H9 (cell line): ENCODE results near the gene OARD1. TPM values are rescaled to one million over a fixed set of nuclear protein-coding genes. Genes with fewer than 3 reads are reported as not detected.
A peak's percentile ranks its signal among the peaks of the same experiment; 100 is the strongest.

Experiments used
- DNase-seq: peaks from one replicate; pipeline ENCODE4 v3.0.0-alpha.2; 2017
- H2AFZ ChIP-seq: one replicate; pipeline ENCODE4 v1.6.1; 2013; ENCODE audit warnings: mild to moderate bottlenecking, low read length, control low read depth, moderate library complexity
- H2AK5ac ChIP-seq: 2 replicates; pipeline ENCODE4 v1.6.1; 2013; ENCODE audit warnings: low read length, control low read depth, mixed read lengths; ENCODE audit not compliant: insufficient read length
- H2BK120ac ChIP-seq: one replicate; pipeline ENCODE4 v1.6.1; 2013; ENCODE audit warnings: low read depth, mild to moderate bottlenecking, low read length, control low read depth, inconsistent platforms; ENCODE audit not compliant: poor library complexity, severe bottlenecking
- H2BK12ac ChIP-seq: 2 replicates; pipeline ENCODE4 v1.6.1; 2013; ENCODE audit warnings: low read length, control low read depth, mixed read lengths, low read depth; ENCODE audit not compliant: insufficient read length
- H2BK15ac ChIP-seq: 2 replicates; pipeline ENCODE4 v1.6.1; 2013; ENCODE audit warnings: low read depth, low read length, control low read depth
- H2BK20ac ChIP-seq: one replicate; pipeline ENCODE4 v1.6.1; 2013; ENCODE audit warnings: low read depth, mild to moderate bottlenecking, low read length, control low read depth, inconsistent platforms; ENCODE audit not compliant: poor library complexity, severe bottlenecking
- H2BK5ac ChIP-seq: 2 replicates; pipeline ENCODE4 v1.6.1; 2013; ENCODE audit warnings: low read length, control low read depth, mixed read lengths; ENCODE audit not compliant: insufficient read length
- H3K14ac ChIP-seq: 2 replicates; pipeline ENCODE4 v1.6.1; 2013; ENCODE audit warnings: low read length, control low read depth; ENCODE audit not compliant: insufficient read depth
- H3K18ac ChIP-seq: 2 replicates; pipeline ENCODE4 v1.6.1; 2013; ENCODE audit warnings: low read depth, mild to moderate bottlenecking, mixed read lengths, low read length, control low read depth; ENCODE audit not compliant: insufficient read length
- H3K23ac ChIP-seq: 2 replicates; pipeline ENCODE4 v1.6.1; 2013; ENCODE audit warnings: low read length, control low read depth, mixed read lengths, low read depth; ENCODE audit not compliant: insufficient read length
- H3K23me2 ChIP-seq: 2 replicates; pipeline ENCODE4 v1.6.1; 2013; ENCODE audit warnings: low read depth, mild to moderate bottlenecking, mixed read lengths, low read length, control low read depth; ENCODE audit not compliant: insufficient read length, poor library complexity, severe bottlenecking
- H3K27ac ChIP-seq: 2 replicates; pipeline ENCODE4 v1.5.1; 2013; ENCODE audit warnings: low read length, control low read depth, mixed read lengths, low read depth; ENCODE audit not compliant: insufficient read length
- H3K27me3 ChIP-seq: 2 replicates; pipeline ENCODE4 v1.6.1; 2013; ENCODE audit warnings: low read length, control low read depth, inconsistent platforms; ENCODE audit not compliant: insufficient read depth
- H3K4ac ChIP-seq: 2 replicates; pipeline ENCODE4 v1.6.1; 2013; ENCODE audit warnings: low read depth, mild to moderate bottlenecking, control low read depth, inconsistent platforms, low read length, moderate library complexity
- H3K4me1 ChIP-seq: 2 replicates; pipeline ENCODE4 v1.6.1; 2013; ENCODE audit warnings: low read length, control low read depth, inconsistent platforms; ENCODE audit not compliant: insufficient read depth
- H3K4me2 ChIP-seq: 2 replicates; pipeline ENCODE4 v1.6.1; 2013; ENCODE audit warnings: low read length, control low read depth, mixed read lengths; ENCODE audit not compliant: insufficient read length, insufficient read depth
- H3K56ac ChIP-seq: 2 replicates; pipeline ENCODE4 v1.6.1; 2013; ENCODE audit warnings: low read depth, mild to moderate bottlenecking, mixed read lengths, low read length, control low read depth; ENCODE audit not compliant: insufficient read length
- H3K79me1 ChIP-seq: 2 replicates; pipeline ENCODE4 v1.6.1; 2013; ENCODE audit warnings: low read depth, mild to moderate bottlenecking, moderate library complexity, low read length, control low read depth, inconsistent platforms; ENCODE audit not compliant: insufficient read depth, poor library complexity, severe bottlenecking
- H3K79me2 ChIP-seq: 2 replicates; pipeline ENCODE4 v1.6.1; 2013; ENCODE audit warnings: low read length, control low read depth, inconsistent platforms; ENCODE audit not compliant: insufficient read depth
- H3K9ac ChIP-seq: 2 replicates; pipeline ENCODE4 v1.6.1; 2013; ENCODE audit warnings: low read length, control low read depth, mixed read lengths; ENCODE audit not compliant: insufficient read length; ENCODE audit errors: extremely low read depth
- H3K9me3 ChIP-seq: one replicate; pipeline ENCODE4 v1.6.1; 2013; ENCODE audit warnings: low read depth, low read length, inconsistent platforms; ENCODE audit not compliant: control insufficient read depth
- H3T11ph ChIP-seq: one replicate; pipeline ENCODE4 v1.6.1; 2013; ENCODE audit warnings: mild to moderate bottlenecking, low read length, control low read depth, inconsistent platforms
- H4K20me1 ChIP-seq: one replicate; pipeline ENCODE4 v1.6.1; 2013; ENCODE audit not compliant: control insufficient read depth, insufficient read length, insufficient read depth
- H4K5ac ChIP-seq: 2 replicates; pipeline ENCODE4 v1.6.1; 2013; ENCODE audit warnings: low read depth, mild to moderate bottlenecking, mixed read lengths, low read length, control low read depth; ENCODE audit not compliant: insufficient read length
- H4K8ac ChIP-seq: replicated peaks from 2 replicates; pipeline ENCODE4 v1.6.1; 2013; ENCODE audit warnings: low read length, control low read depth, mixed read lengths, low read depth; ENCODE audit not compliant: insufficient read length
- H4K91ac ChIP-seq: 2 replicates; pipeline ENCODE4 v1.6.1; 2013; ENCODE audit warnings: low read depth, mild to moderate bottlenecking, moderate library complexity, mixed read lengths, low read length, control low read depth; ENCODE audit not compliant: insufficient read length
- H3K27ac Mint-ChIP-seq, 3 experiments: 2 replicates in 2 of 3; 3 replicates in 1 of 3; pipeline ENCODE4 v1.8.0; 2020 to 2021; ENCODE audit warnings: mixed read lengths in 3 of 3, mild to moderate bottlenecking in 1 of 3, moderate library complexity in 1 of 3
- H3K27me3 Mint-ChIP-seq: 2 replicates; pipeline ENCODE4 v1.8.0; 2021; ENCODE audit warnings: low read depth, mild to moderate bottlenecking, moderate library complexity, mixed read lengths
- H3K36me3 Mint-ChIP-seq, 3 experiments: 2 replicates in 2 of 3; 3 replicates in 1 of 3; pipeline ENCODE4 v1.8.0; 2020 to 2021; ENCODE audit warnings: low read depth in 3 of 3, mixed read lengths in 3 of 3; ENCODE audit not compliant: insufficient read depth in 1 of 3
- H3K4me1 Mint-ChIP-seq, 2 experiments: 2 replicates each; pipeline ENCODE4 v1.8.0; 2020; ENCODE audit warnings: mixed read lengths in 2 of 2
- H3K4me3 Mint-ChIP-seq, 2 experiments: 2 replicates in 1 of 2; 3 replicates in 1 of 2; pipeline ENCODE4 v1.8.0; 2020 to 2021; ENCODE audit warnings: mild to moderate bottlenecking in 2 of 2, mixed read lengths in 2 of 2, moderate library complexity in 1 of 2
- H3K9me3 Mint-ChIP-seq, 2 experiments: 2 replicates in 1 of 2; 3 replicates in 1 of 2; pipeline ENCODE4 v1.8.0; 2020; ENCODE audit warnings: mild to moderate bottlenecking in 2 of 2, mixed read lengths in 2 of 2, moderate library complexity in 1 of 2
- WGBS: extraction: QIAGEN DNeasy Blood & Tissue Kit; methylation state at CpG from one replicate; pipeline ENCODE4 v1.1.7; 2013; ENCODE audit warnings: missing lambda C conversion rate, low lambda C conversion rate, mixed read lengths; ENCODE audit not compliant: insufficient read length; ENCODE audit errors: extremely low coverage; 5-methylcytosine and 5-hydroxymethylcytosine counted together
- total RNA-seq: library from RNA; stranded (reverse); gene quantifications from 2 replicates; pipeline ENCODE4 v1.2.1, GENCODE V29; 2021
- TF ChIP-seq, protein P1 (sequence below): fragments of 200-600 bp; sonication (generic); conservative IDR thresholded peaks from 3 replicates; pipeline ENCODE4 v1.8.0; 2021; ENCODE audit warnings: antibody characterized with exemption, mild to moderate bottlenecking

Gene OARD1
- total RNA-seq, 1 experiment from 2014 or later, result 36.6 TPM

DNA sequence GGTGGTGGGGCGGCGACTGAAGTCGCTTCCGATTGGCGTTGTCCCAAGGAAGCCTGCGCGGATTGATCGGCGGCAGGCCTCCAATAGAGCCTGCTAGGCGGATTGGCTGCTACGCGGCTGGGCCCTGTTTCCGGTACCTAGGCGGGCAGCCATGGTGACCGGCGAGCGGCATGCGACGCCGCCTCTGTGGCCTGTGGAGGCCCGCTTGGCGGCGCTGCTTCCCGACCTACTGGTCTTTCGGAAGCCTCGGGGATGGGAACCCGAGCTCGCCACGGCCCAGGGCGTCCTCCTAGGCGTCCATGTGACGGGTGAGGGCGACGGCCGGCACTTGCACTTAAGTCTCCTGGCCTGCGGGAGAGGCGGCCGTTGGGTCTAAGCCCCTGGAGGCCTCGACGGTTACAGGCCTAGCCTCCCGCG is 28.7 kb upstream of the OARD1 start:
- no peak overlapping the region for H3K27ac ChIP-seq
- H3K4ac ChIP-seq, result no peak overlapping the region
- H2BK12ac ChIP-seq, result no peak overlapping the region
- no peaks in the 10 kb centered on the region for H3K79me1 ChIP-seq
- H4K20me1 ChIP-seq, result no peaks in the 10 kb centered on the region
- H3T11ph ChIP-seq, result no peak overlapping the region
- no peaks in the 10 kb centered on the region for H3K4me1 ChIP-seq
- H3K79me2 ChIP-seq, result no peaks in the 10 kb centered on the region
- no peaks in the 10 kb centered on the region for H3K23me2 ChIP-seq
- DNase-seq, result peak; percentile 97
- H2BK20ac ChIP-seq, result no peak overlapping the region
- no peak overlapping the region for H3K56ac ChIP-seq
- H3K18ac ChIP-seq, result no peak overlapping the region
- Mint-ChIP-seq H3K27me3 (no peaks in the 10 kb centered on the region), H3K4me1 (peaks cover 0 to 3% of the 10 kb centered on the region in 2 experiments; a peak in 1 of 4 replicates), H3K4me3 (no peak overlapping the region), H3K27ac (no peak overlapping the region), H3K9me3 (no peaks in the 10 kb centered on the region), H3K36me3 (peaks cover 30 to 55% (median 46%) of the 10 kb centered on the region in 3 experiments; a peak in 5 of 7 replicates)
- no peak overlapping the region for H2BK15ac ChIP-seq
- H3K4me2 ChIP-seq, result no peak overlapping the region
- no peak overlapping the region for H4K8ac ChIP-seq
- TF ChIP-seq, protein P1, sequence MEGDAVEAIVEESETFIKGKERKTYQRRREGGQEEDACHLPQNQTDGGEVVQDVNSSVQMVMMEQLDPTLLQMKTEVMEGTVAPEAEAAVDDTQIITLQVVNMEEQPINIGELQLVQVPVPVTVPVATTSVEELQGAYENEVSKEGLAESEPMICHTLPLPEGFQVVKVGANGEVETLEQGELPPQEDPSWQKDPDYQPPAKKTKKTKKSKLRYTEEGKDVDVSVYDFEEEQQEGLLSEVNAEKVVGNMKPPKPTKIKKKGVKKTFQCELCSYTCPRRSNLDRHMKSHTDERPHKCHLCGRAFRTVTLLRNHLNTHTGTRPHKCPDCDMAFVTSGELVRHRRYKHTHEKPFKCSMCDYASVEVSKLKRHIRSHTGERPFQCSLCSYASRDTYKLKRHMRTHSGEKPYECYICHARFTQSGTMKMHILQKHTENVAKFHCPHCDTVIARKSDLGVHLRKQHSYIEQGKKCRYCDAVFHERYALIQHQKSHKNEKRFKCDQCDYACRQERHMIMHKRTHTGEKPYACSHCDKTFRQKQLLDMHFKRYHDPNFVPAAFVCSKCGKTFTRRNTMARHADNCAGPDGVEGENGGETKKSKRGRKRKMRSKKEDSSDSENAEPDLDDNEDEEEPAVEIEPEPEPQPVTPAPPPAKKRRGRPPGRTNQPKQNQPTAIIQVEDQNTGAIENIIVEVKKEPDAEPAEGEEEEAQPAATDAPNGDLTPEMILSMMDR, result no peak; the same call in 1 of the 3 replicates
- no peak overlapping the region for H2BK5ac ChIP-seq
- H4K5ac ChIP-seq, result no peak overlapping the region
- no peak overlapping the region for H3K23ac ChIP-seq
- no peak overlapping the region for H4K91ac ChIP-seq
- no peaks in the 10 kb centered on the region for H3K27me3 ChIP-seq
- H2BK120ac ChIP-seq, result no peak overlapping the region
- H2AFZ ChIP-seq, result no peak overlapping the region
- no peak overlapping the region for H3K9ac ChIP-seq
- no peak overlapping the region for H2AK5ac ChIP-seq
- WGBS, result no CpG with 5 or more reads among the region's 42 CpGs
- no peaks in the 10 kb centered on the region for H3K9me3 ChIP-seq
- H3K14ac ChIP-seq, result no peak overlapping the region
